ENCODE data around the gene CNDP2.

The CNDP2 gene

GRCh38 chr18:74503137-74503536, 7.0 kb downstream of the CNDP2 start:
- Histone ChIP-seq H3K4me1 (no peaks in the 10 kb centered on the region), H3K27me3 (ENCODE audit: control insufficient read depth, insufficient read depth, low read length) (no peaks in the 10 kb centered on the region), H3K79me2 (peaks cover 13% of the 10 kb centered on the region), H2AFZ (no peak overlapping the region), H3K9ac (no peak overlapping the region), H3K9me3 (ENCODE audit: control insufficient read depth, low read length) (no peaks in the 10 kb centered on the region), H3K4me3 (ENCODE audit: low read depth, low read length) (no peak overlapping the region), H3K27ac (no peak overlapping the region), H3K36me3 (ENCODE audit: control insufficient read depth, insufficient read depth, low read length) (no peaks in the 10 kb centered on the region), H3K4me2 (ENCODE audit: low read length) (no peak overlapping the region)
- no peak for TF ChIP-seq CTCF (IDR thresholded peaks at IDR 0.05)

DNA sequence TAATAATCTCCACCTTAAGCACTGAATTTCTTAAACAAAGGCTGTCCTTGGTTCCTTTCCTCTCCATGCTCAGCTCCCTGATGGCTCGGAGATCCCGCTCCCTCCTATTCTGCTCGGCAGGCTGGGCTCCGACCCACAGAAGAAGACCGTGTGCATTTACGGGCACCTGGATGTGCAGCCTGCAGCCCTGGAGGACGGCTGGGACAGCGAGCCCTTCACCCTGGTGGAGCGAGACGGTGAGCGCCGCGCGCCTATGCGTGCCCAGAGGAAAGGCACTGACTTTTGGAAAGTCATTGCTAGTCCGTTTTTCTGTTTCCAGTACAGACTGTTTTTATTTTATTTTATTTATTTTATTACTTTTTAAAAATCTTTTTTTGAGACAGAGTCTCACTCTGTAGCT, 9.6 kb downstream of the CNDP2 start:
- Histone ChIP-seq H3K36me3 (ENCODE audit: control insufficient read depth, insufficient read depth, low read length) (no peaks in the 10 kb centered on the region), H3K27ac (no peak overlapping the region), H3K9ac (no peak overlapping the region), H3K79me2 (peaks cover 7% of the 10 kb centered on the region), H3K27me3 (ENCODE audit: control insufficient read depth, insufficient read depth, low read length) (no peaks in the 10 kb centered on the region), H3K4me2 (ENCODE audit: low read length) (no peak overlapping the region), H3K4me3 (ENCODE audit: low read depth, low read length) (no peak overlapping the region), H2AFZ (no peak overlapping the region), H3K9me3 (ENCODE audit: control insufficient read depth, low read length) (no peaks in the 10 kb centered on the region), H3K4me1 (no peaks in the 10 kb centered on the region)
- no peak for TF ChIP-seq CTCF (IDR thresholded peaks at IDR 0.05)

DNA sequence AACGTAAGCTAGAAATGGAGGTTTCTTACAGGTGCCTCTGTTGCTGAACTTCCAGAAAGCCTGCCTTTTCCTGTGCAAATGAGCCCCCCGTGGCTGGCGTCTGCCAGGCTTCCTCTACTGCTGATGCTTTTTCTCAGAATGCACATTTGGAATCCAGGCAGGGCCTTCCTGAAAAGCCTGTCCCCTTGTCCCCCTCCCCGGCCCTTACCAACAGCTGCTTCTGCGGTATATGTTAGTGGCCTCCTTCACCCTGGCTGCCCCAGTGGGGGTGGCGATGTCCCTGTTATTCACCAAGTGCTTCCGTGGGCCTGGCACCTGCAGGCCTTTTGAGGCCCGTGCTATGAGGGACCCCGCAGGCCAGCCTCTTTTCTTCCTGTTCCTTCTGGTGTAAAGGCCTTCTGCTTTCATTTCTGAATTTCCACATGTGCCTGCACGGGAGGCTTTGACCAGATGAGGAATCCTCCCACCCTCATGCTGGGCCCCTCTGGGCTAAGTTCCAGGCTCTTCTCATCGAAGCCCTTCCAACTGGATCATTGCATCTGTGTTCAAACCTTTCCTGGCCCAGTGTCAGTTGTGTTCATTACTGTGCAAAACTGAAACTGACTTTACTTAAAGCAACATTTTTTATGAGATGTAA, 10.4 kb downstream of the CNDP2 start:
- Histone ChIP-seq H2AFZ (no peak overlapping the region), H3K4me2 (ENCODE audit: low read length) (no peak overlapping the region), H3K9me3 (ENCODE audit: control insufficient read depth, low read length) (no peaks in the 10 kb centered on the region), H3K4me1 (no peaks in the 10 kb centered on the region), H3K27ac (no peak overlapping the region), H3K79me2 (peaks cover 7% of the 10 kb centered on the region), H3K9ac (no peak overlapping the region), H3K27me3 (ENCODE audit: control insufficient read depth, insufficient read depth, low read length) (no peaks in the 10 kb centered on the region), H3K4me3 (ENCODE audit: low read depth, low read length) (no peak overlapping the region), H3K36me3 (ENCODE audit: control insufficient read depth, insufficient read depth, low read length) (no peaks in the 10 kb centered on the region)
- no peak for TF ChIP-seq CTCF (IDR thresholded peaks at IDR 0.05)

DNA sequence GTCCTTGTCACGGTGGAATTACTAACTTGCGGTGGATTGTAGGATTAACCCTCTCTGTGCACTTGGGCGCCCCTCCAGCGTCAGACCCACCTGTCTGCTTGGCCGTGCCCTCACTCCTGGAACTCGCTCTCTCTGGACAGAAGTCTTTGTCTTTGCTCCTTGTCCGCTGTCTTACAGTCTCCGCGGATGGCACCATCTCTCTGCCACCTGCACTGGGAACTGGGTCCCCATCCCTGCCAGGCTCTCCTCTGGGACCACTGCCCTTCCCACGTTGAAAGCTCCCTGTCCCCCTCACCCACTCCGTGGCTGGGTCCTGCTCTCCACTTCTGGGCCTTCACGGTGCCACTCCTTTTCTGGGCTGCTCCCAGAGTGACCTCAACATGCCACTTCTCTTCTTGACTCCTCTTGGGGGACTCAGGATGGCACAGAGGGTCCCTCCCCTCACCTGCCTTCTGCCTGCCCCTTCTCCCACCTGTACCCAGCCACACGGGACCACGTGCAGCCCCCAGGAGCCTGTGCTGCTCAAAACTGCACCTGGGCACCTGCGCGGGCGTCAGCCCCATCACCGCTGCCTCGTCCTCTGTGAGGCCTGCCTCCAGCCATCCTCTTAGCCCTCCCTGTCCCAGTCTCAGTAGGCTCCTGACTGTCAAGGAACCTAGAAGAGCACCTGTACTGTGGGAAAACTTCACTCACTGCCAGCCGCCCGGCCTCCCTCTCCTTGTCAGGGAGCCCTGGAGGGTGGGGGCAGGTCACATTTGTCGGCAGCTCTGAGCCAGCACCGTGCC, 11.1 kb downstream of the CNDP2 start:
- H3K27ac ChIP-seq = no peak overlapping the region
- no peak overlapping the region for H3K4me2 ChIP-seq (ENCODE audit: low read length)
- no peak overlapping the region for H3K4me3 ChIP-seq (ENCODE audit: low read depth, low read length)
- H3K9me3 ChIP-seq (ENCODE audit: control insufficient read depth, low read length) = no peaks in the 10 kb centered on the region
- no peaks in the 10 kb centered on the region for H3K4me1 ChIP-seq
- H3K9ac ChIP-seq = no peak overlapping the region
- no peaks in the 10 kb centered on the region for H3K36me3 ChIP-seq (ENCODE audit: control insufficient read depth, insufficient read depth, low read length)
- no peaks in the 10 kb centered on the region for H3K27me3 ChIP-seq (ENCODE audit: control insufficient read depth, insufficient read depth, low read length)
- no peak for TF ChIP-seq CTCF (IDR thresholded peaks at IDR 0.05)
- no peak overlapping the region for H2AFZ ChIP-seq
- H3K79me2 ChIP-seq = peaks cover 7% of the 10 kb centered on the region

Data from parathyroid adenoma (tissue), 2 donors.